Body of pancreas (tissue), 4 donors: Measurements from ENCODE around the gene CACNA1S.

Experiments used
- CTCF ChIP-seq, 7 experiments: fragments of 450-650 bp in 4 of 7; fragments of 200-600 bp in 3 of 7; sonication (generic) in 3 of 7; IDR thresholded peaks; one replicate each; pipeline ENCODE4 v1.5.1; 2016 to 2019; ENCODE audit warnings: antibody characterized with exemption in 7 of 7
- POLR2A ChIP-seq, 3 donors: fragments of 450-650 bp; IDR thresholded peaks; one replicate each; pipeline ENCODE4 v1.6.1; 2016; ENCODE audit warnings: antibody characterized with exemption in 3 of 3, mild to moderate bottlenecking in 2 of 3

- TF ChIP-seq POLR2A (IDR thresholded peaks at IDR 0.05) (no peak), CTCF (IDR thresholded peaks at IDR 0.05) (no peak)
Measured at GRCh38 chr1:200998323-200998722, 113.9 kb downstream of the CACNA1S start.
